SU-DHL-6 (cell line): ENCODE results near the gene RRM2.

Source experiments
- H2AFZ ChIP-seq: fragments of 200-600 bp; sonication (generic); 2 replicates; pipeline ENCODE4 v1.6.1; 2014; ENCODE audit warnings: low read depth, mild to moderate bottlenecking, moderate library complexity, mixed read lengths, antibody characterized with exemption, low read length; ENCODE audit not compliant: severe bottlenecking
- H3F3A ChIP-seq: fragments of 200-600 bp; shearing (Covaris generic); 2 replicates; pipeline ENCODE4 v1.6.0; 2016; ENCODE audit warnings: antibody characterized with exemption, mild to moderate bottlenecking; ENCODE audit not compliant: insufficient read depth
- H3K27ac ChIP-seq: fragments of 200-600 bp; sonication (generic); 2 replicates; pipeline ENCODE4 v1.5.1; 2016; ENCODE audit warnings: low read depth, mild to moderate bottlenecking, low read length, moderate library complexity, mixed read lengths
- H3K27me3 ChIP-seq: fragments of 200-600 bp; sonication (generic), shearing (Covaris generic); 2 replicates; pipeline ENCODE4 v1.6.0; 2014; ENCODE audit warnings: mild to moderate bottlenecking, low read length
- H3K36me3 ChIP-seq: fragments of 200-600 bp; sonication (generic); 2 replicates; pipeline ENCODE4 v1.6.1; 2014; ENCODE audit warnings: mild to moderate bottlenecking, low read length, mixed read lengths
- H3K4me2 ChIP-seq: fragments of 300-600, 200-600 bp; shearing (Covaris generic), sonication (generic); 2 replicates; pipeline ENCODE4 v1.6.0; 2014; ENCODE audit warnings: low read length, low read depth, mild to moderate bottlenecking; ENCODE audit not compliant: poor library complexity, severe bottlenecking
- H3K4me3 ChIP-seq: fragments of 200-600 bp; sonication (generic); 2 replicates; pipeline ENCODE4 v1.5.1; 2014; ENCODE audit warnings: antibody characterized with exemption, low read length, mild to moderate bottlenecking, mixed read lengths; ENCODE audit not compliant: insufficient read depth, poor library complexity, severe bottlenecking
- H3K79me2 ChIP-seq: fragments of 200-600 bp; sonication (generic); 2 replicates; pipeline ENCODE4 v1.6.1; 2014; ENCODE audit warnings: mild to moderate bottlenecking, low read length, moderate library complexity; ENCODE audit not compliant: insufficient read depth
- H3K9ac ChIP-seq: fragments of 200-600 bp; sonication (generic); 2 replicates; pipeline ENCODE4 v1.7.0; 2014; ENCODE audit warnings: mild to moderate bottlenecking, low read length
- H3K9me2 ChIP-seq: fragments of 200-600 bp; sonication (generic); replicated peaks from 2 replicates; pipeline ENCODE4 v1.6.1; 2014; ENCODE audit warnings: low read length; ENCODE audit not compliant: insufficient read depth
- H3K9me3 ChIP-seq: fragments of 200-600 bp; sonication (generic); 2 replicates; pipeline ENCODE4 v1.6.1; 2014; ENCODE audit warnings: low read length, mixed read lengths; ENCODE audit not compliant: insufficient read depth
- H4K20me1 ChIP-seq: fragments of 200-600 bp; sonication (generic); 2 replicates; pipeline ENCODE4 v1.6.1; 2014; ENCODE audit warnings: low read depth, mild to moderate bottlenecking, antibody characterized with exemption, low read length, moderate library complexity, mixed read lengths
- CTCF ChIP-seq: fragments of 200-600 bp; sonication (generic); IDR thresholded peaks from one replicate; pipeline ENCODE4 v1.5.1; 2017; ENCODE audit warnings: antibody characterized with exemption, mild to moderate bottlenecking, low read length, moderate library complexity; ENCODE audit not compliant: insufficient read depth, poor library complexity, severe bottlenecking
- EZH2phosphoT487 ChIP-seq: fragments of 200-600 bp; sonication (generic), shearing (Covaris generic); conservative IDR thresholded peaks from 2 replicates; pipeline ENCODE4 v1.6.1; 2018; ENCODE audit warnings: mild to moderate bottlenecking, antibody characterized with exemption, low read length, moderate library complexity, mixed read lengths

The RRM2 gene

GRCh38 chr2:10078001-10078400 is 44.5 kb upstream of the RRM2 start:
- no peaks in the 10 kb centered on the region for H3K79me2 ChIP-seq
- H3K27me3 ChIP-seq, result no peaks in the 10 kb centered on the region
- H3K4me3 ChIP-seq, result no peak overlapping the region

GRCh38 chr2:10078704-10079265 is 43.8 kb upstream of the RRM2 start:
- Histone ChIP-seq H3K36me3 (no peaks in the 10 kb centered on the region), H3K4me2 (no peak overlapping the region), H3K9me3 (no peaks in the 10 kb centered on the region), H3K27me3 (no peaks in the 10 kb centered on the region), H3K4me3 (no peak overlapping the region), H2AFZ (no peak overlapping the region), H3K9me2 (no peaks in the 10 kb centered on the region), H4K20me1 (no peaks in the 10 kb centered on the region), H3F3A (peaks cover 12% of the 10 kb centered on the region; the same call in 1 of the 2 replicates), H3K27ac (no peak overlapping the region), H3K79me2 (no peaks in the 10 kb centered on the region), H3K9ac (no peak overlapping the region)
- TF ChIP-seq CTCF, result no peak
- TF ChIP-seq EZH2phosphoT487, result no peak

More at GRCh38 chr2:10078001-10078400, 44.5 kb upstream of the RRM2 start:
- H2AFZ ChIP-seq, result no peak overlapping the region
- no peaks in the 10 kb centered on the region for H3K36me3 ChIP-seq
- H4K20me1 ChIP-seq, result no peaks in the 10 kb centered on the region
- H3K9ac ChIP-seq, result no peak overlapping the region
- H3F3A ChIP-seq, result peaks cover 12% of the 10 kb centered on the region; the same call in 1 of the 2 replicates
- no peaks in the 10 kb centered on the region for H3K9me2 ChIP-seq
- H3K4me2 ChIP-seq, result no peak overlapping the region
- no peak overlapping the region for H3K27ac ChIP-seq
- no peaks in the 10 kb centered on the region for H3K9me3 ChIP-seq
- TF ChIP-seq CTCF (no peak), EZH2phosphoT487 (no peak)

- no peak for TF ChIP-seq EZH2phosphoT487
- TF ChIP-seq CTCF, result no peak
- no peaks in the 10 kb centered on the region for H4K20me1 ChIP-seq
- peaks cover 12% of the 10 kb centered on the region; the same call in 1 of the 2 replicates for H3F3A ChIP-seq
- no peaks in the 10 kb centered on the region for H3K79me2 ChIP-seq
- H3K9me2 ChIP-seq, result no peaks in the 10 kb centered on the region
- H3K4me2 ChIP-seq, result peak overlapping the region; percentile 45
- H3K9me3 ChIP-seq, result no peaks in the 10 kb centered on the region
- H3K27ac ChIP-seq, result no peak overlapping the region
- H2AFZ ChIP-seq, result no peak overlapping the region
- no peaks in the 10 kb centered on the region for H3K36me3 ChIP-seq
- peak overlapping the region; percentile 18; the same call in 1 of the 2 replicates for H3K9ac ChIP-seq
- H3K27me3 ChIP-seq, result no peaks in the 10 kb centered on the region
- peak overlapping the region; percentile 27 for H3K4me3 ChIP-seq
Measured at GRCh38 chr2:10079266-10079869, 43.2 kb upstream of the RRM2 start.
